HL-60 (cell line): ENCODE measurements around the gene DUSP1.

Experiments used
- GABPA ChIP-seq: IDR thresholded peaks from 2 replicates; pipeline ENCODE4 v1.6.1; 2012; ENCODE audit warnings: low read depth
- POLR2AphosphoS5 ChIP-seq: IDR thresholded peaks from 2 replicates; pipeline ENCODE4 v1.6.1; 2012; ENCODE audit warnings: low read depth
- SPI1 ChIP-seq: IDR thresholded peaks from 2 replicates; pipeline ENCODE4 v1.6.1; 2012; ENCODE audit warnings: low read depth, mild to moderate bottlenecking, borderline replicate concordance
- TF ChIP-seq, protein P1 (sequence below): IDR thresholded peaks from one replicate; pipeline ENCODE4 v1.5.1; 2011; ENCODE audit warnings: low read length, control low read depth, inconsistent platforms; ENCODE audit not compliant: insufficient read depth
- TF ChIP-seq, protein P2 (sequence below): IDR thresholded peaks from 2 replicates; pipeline ENCODE4 v1.6.1; 2012; ENCODE audit warnings: low read depth; ENCODE audit not compliant: insufficient replicate concordance

DNA sequence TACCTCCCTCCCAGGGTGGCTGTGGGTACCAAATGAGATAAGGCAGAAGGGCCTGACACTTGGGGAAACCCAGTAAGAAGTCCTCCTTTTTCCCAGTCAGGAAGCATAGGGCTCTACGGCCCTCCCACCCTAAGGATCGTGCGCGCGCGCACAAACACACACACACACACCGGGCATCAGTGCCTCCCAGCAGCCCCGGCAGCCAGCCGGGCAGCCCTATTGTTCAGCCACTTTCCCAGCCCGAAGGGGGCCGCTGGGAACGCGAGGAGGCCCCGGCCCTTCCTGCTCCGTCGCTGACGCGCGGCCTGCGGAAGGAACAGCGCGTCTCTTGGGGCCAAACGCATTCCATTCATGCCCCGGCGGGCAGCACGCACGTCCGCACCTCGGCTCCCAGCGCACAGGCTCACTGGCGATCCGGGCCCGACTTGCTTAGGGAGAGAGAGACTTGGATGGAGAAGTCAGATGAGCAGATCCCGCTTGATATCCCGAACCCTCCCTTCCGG lies 22.6 kb downstream of the DUSP1 start:
- TF ChIP-seq, protein P1, sequence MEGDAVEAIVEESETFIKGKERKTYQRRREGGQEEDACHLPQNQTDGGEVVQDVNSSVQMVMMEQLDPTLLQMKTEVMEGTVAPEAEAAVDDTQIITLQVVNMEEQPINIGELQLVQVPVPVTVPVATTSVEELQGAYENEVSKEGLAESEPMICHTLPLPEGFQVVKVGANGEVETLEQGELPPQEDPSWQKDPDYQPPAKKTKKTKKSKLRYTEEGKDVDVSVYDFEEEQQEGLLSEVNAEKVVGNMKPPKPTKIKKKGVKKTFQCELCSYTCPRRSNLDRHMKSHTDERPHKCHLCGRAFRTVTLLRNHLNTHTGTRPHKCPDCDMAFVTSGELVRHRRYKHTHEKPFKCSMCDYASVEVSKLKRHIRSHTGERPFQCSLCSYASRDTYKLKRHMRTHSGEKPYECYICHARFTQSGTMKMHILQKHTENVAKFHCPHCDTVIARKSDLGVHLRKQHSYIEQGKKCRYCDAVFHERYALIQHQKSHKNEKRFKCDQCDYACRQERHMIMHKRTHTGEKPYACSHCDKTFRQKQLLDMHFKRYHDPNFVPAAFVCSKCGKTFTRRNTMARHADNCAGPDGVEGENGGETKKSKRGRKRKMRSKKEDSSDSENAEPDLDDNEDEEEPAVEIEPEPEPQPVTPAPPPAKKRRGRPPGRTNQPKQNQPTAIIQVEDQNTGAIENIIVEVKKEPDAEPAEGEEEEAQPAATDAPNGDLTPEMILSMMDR: no peak
- TF ChIP-seq POLR2AphosphoS5: no peak
- no peak for TF ChIP-seq GABPA
- TF ChIP-seq, protein P2, sequence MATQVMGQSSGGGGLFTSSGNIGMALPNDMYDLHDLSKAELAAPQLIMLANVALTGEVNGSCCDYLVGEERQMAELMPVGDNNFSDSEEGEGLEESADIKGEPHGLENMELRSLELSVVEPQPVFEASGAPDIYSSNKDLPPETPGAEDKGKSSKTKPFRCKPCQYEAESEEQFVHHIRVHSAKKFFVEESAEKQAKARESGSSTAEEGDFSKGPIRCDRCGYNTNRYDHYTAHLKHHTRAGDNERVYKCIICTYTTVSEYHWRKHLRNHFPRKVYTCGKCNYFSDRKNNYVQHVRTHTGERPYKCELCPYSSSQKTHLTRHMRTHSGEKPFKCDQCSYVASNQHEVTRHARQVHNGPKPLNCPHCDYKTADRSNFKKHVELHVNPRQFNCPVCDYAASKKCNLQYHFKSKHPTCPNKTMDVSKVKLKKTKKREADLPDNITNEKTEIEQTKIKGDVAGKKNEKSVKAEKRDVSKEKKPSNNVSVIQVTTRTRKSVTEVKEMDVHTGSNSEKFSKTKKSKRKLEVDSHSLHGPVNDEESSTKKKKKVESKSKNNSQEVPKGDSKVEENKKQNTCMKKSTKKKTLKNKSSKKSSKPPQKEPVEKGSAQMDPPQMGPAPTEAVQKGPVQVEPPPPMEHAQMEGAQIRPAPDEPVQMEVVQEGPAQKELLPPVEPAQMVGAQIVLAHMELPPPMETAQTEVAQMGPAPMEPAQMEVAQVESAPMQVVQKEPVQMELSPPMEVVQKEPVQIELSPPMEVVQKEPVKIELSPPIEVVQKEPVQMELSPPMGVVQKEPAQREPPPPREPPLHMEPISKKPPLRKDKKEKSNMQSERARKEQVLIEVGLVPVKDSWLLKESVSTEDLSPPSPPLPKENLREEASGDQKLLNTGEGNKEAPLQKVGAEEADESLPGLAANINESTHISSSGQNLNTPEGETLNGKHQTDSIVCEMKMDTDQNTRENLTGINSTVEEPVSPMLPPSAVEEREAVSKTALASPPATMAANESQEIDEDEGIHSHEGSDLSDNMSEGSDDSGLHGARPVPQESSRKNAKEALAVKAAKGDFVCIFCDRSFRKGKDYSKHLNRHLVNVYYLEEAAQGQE: no peak
- no peak for TF ChIP-seq SPI1
